ENCODE data around the gene LMNA. TPM values are rescaled to one million over a fixed set of nuclear protein-coding genes. Genes with fewer than 3 reads are reported as not detected.
A peak's percentile ranks its signal among the peaks of the same experiment; 100 is the strongest.

LMNA gene
- polyA plus RNA-seq, 1 experiment, result 840 TPM

DNA sequence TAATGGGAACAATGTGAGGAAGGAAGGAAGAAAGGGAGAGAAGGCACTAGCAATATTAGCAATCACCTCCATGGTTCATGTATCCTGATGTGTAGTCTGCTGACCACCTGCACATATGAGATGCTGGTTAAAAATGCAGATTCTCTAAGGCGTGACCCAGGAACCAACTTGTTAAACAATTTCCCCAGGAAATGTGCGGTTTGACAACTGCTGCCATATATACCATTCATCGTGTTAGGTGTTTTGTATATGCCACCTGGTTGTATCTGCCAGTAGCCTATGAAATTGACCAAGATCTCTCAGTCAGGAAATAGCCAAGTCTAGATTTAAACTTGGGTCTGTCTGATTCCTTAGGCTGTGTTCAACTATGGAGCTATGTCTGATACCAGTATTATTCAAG, 43.0 kb downstream of the LMNA start:
- POLR2A ChIA-PET, result no interaction called here
- no peaks in the 10 kb centered on the region for H3K27me3 ChIP-seq (ENCODE audit: control insufficient read depth, insufficient read depth, low read length)
- H3K36me3 ChIP-seq (ENCODE audit: control insufficient read depth, insufficient read depth, low read length), result no peaks in the 10 kb centered on the region
- CTCF ChIA-PET, result interaction anchor here (0.6 to 1.0 kb wide), 2 partner anchors 68 to 80 kb away, joined by 3 read pairs; no protein-coding TSS in a partner anchor
- TF ChIP-seq, protein P1, sequence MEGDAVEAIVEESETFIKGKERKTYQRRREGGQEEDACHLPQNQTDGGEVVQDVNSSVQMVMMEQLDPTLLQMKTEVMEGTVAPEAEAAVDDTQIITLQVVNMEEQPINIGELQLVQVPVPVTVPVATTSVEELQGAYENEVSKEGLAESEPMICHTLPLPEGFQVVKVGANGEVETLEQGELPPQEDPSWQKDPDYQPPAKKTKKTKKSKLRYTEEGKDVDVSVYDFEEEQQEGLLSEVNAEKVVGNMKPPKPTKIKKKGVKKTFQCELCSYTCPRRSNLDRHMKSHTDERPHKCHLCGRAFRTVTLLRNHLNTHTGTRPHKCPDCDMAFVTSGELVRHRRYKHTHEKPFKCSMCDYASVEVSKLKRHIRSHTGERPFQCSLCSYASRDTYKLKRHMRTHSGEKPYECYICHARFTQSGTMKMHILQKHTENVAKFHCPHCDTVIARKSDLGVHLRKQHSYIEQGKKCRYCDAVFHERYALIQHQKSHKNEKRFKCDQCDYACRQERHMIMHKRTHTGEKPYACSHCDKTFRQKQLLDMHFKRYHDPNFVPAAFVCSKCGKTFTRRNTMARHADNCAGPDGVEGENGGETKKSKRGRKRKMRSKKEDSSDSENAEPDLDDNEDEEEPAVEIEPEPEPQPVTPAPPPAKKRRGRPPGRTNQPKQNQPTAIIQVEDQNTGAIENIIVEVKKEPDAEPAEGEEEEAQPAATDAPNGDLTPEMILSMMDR (IDR thresholded peaks at IDR 0.05; ENCODE audit: insufficient read depth, low read depth, low read length), result no peak
- no peak overlapping the region for H3K4me3 ChIP-seq (ENCODE audit: low read depth, low read length)
- DNase-seq (ENCODE audit: low read depth), result no peak

DNA sequence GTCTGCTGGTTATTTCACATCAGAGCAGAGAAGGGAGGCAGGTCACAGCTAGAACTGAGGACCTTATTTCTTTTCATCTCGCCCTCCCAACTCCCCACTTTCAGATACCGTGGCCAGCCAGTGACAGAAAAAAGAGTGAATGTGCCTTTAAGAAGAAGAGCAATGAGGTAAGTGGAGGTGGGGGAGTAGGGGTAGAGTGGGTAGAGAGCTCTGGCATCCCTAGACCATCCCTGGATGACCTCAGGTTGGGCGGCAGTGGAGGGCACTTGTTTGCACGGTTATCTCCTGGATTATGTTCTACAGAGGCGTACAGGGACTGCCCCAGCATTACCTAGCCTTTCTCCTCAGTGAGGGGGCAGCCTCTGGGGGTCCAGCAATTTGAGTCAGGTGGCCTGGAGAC, 43.5 kb downstream of the LMNA start:
- Histone ChIP-seq H3K4me3 (ENCODE audit: low read depth, low read length) (no peak overlapping the region), H3K36me3 (ENCODE audit: control insufficient read depth, insufficient read depth, low read length) (no peaks in the 10 kb centered on the region), H3K27me3 (ENCODE audit: control insufficient read depth, insufficient read depth, low read length) (no peaks in the 10 kb centered on the region)
- no peak for DNase-seq (ENCODE audit: low read depth)
- POLR2A ChIA-PET, result no interaction called here
- TF ChIP-seq, protein P1 (IDR thresholded peaks at IDR 0.05; ENCODE audit: insufficient read depth, low read depth, low read length), result no peak
- CTCF ChIA-PET, result interaction anchor here (0.6 to 1.0 kb wide), 2 partner anchors 68 to 80 kb away, joined by 3 read pairs; no protein-coding TSS in a partner anchor

DNA sequence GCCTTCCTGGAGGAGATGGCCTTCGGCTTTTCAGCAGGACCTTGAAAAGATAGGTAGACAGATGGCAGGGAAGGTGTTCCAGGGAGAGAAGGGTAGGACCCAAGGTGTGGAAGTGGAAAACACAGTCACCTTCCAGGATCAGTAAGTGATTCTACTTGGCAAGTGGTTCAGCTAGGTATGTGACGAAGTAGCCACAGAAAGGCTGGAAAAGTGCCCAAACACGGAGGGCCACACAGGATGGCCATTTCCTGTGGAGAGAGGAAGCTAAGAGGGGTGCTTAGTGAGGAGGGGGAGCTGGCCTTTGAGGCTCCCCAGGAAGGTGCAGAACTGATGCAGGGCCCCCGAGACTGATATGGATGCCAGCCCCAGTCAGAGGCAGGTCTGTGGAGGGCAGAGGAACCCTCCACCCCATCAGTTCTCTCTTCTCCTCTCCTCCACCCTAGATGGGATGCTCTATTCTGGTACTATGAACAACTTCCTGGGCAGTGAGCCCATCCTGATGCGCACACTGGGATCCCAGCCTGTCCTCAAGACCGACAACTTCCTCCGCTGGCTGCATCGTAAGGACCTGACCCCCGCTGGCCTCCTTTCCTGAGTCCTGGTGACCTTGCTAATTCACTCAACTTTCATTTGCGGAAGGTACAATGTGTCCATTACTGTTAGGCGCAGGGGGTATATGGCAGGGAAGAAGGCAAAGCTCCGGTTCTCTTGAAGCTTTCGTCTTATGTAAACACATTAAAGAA, 45.7 kb downstream of the LMNA start:
- ChIA-PET CTCF (interaction anchor here (1.3 kb wide), 1 partner anchor 71 kb away, joined by 3 read pairs; no protein-coding TSS in a partner anchor), POLR2A (no interaction called here)
- TF ChIP-seq, protein P1 (IDR thresholded peaks at IDR 0.05; ENCODE audit: insufficient read depth, low read depth, low read length), result no peak
- no peaks in the 10 kb centered on the region for H3K36me3 ChIP-seq (ENCODE audit: control insufficient read depth, insufficient read depth, low read length)
- no peaks in the 10 kb centered on the region for H3K27me3 ChIP-seq (ENCODE audit: control insufficient read depth, insufficient read depth, low read length)
- DNase-seq (ENCODE audit: low read depth), result no peak
- no peak overlapping the region for H3K4me3 ChIP-seq (ENCODE audit: low read depth, low read length)

DNA sequence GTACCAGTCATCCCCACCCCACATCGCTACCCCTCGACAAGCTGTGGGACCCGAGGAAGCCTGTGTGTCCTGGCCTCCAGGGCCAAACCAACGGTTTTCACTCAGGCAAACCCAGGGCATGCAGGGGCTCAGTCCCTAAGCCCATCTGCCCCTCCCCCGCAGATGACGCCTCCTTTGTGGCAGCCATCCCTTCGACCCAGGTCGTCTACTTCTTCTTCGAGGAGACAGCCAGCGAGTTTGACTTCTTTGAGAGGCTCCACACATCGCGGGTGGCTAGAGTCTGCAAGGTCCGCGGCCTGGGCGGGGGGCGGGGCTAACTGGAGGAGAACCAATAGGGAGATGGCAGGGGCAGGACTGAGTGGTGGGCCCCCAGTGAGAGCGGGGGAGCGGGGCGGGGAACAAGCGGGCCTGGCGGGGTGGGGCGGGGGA, 46.2 kb downstream of the LMNA start:
- Histone ChIP-seq H3K4me3 (ENCODE audit: low read depth, low read length) (peak overlapping the region; percentile 8; the same call in 1 of the 2 replicates), H3K36me3 (ENCODE audit: control insufficient read depth, insufficient read depth, low read length) (no peaks in the 10 kb centered on the region), H3K27me3 (ENCODE audit: control insufficient read depth, insufficient read depth, low read length) (no peaks in the 10 kb centered on the region)
- no peak for DNase-seq (ENCODE audit: low read depth)
- ChIA-PET CTCF (interaction anchor here (1.1 to 2.0 kb wide), 5 partner anchors 10 to 70 kb away, joined by 3 to 9 read pairs (median 5); no protein-coding TSS in a partner anchor), POLR2A (no interaction called here)
- TF ChIP-seq, protein P1 (IDR thresholded peaks at IDR 0.05; ENCODE audit: insufficient read depth, low read depth, low read length), result no peak

DNA sequence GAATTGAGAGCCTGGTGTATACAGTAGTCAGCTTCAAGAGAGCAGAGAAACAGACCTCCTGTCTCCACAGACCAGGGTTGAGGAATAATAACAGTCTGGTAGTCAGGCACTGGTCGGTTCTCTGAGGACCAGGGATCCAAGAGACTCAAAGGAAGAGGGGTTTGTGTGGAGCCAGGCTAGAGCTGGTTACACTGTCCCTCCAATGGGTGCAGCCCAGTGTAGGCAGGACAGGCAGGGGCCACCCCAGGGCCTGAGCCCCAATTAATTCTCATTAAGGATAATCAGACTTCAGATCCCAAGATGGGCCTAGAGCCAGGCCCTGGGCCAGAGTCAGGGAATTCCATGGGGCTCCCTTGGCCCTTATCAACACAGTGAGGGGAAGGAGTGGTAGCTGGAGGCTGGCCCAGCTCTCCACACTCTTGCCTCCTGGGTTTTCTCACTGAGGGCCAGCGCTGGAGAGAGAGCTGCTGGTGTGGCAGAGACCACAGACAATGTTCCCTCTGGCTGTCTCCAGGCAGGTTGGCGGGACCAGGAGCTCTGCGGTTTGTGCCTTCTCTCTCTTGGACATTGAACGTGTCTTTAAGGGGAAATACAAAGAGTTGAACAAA, 48.0 kb downstream of the LMNA start:
- no peak for DNase-seq (ENCODE audit: low read depth)
- Histone ChIP-seq H3K4me3 (ENCODE audit: low read depth, low read length) (no peak overlapping the region), H3K36me3 (ENCODE audit: control insufficient read depth, insufficient read depth, low read length) (no peaks in the 10 kb centered on the region), H3K27me3 (ENCODE audit: control insufficient read depth, insufficient read depth, low read length) (no peaks in the 10 kb centered on the region)
- TF ChIP-seq, protein P1 (IDR thresholded peaks at IDR 0.05; ENCODE audit: insufficient read depth, low read depth, low read length), result no peak
- CTCF ChIA-PET, result interaction anchor here (1.7 to 2.0 kb wide), 2 partner anchors 63 to 66 kb away, joined by 9 read pairs; no protein-coding TSS in a partner anchor
- POLR2A ChIA-PET, result no interaction called here

Measured in BJ (cell line).